DOHH2 (cell line): ENCODE measurements around the gene FUOM.

Source experiments
- H3F3A ChIP-seq: fragments of 200-600 bp; sonication (generic), shearing (Covaris generic); 2 replicates; pipeline ENCODE4 v1.6.0; 2016; ENCODE audit warnings: antibody characterized with exemption, mild to moderate bottlenecking; ENCODE audit not compliant: control insufficient read depth, insufficient read depth
- H3K27ac ChIP-seq: fragments of 200-600 bp; sonication (generic); 2 replicates; pipeline ENCODE4 v1.5.1; 2014; ENCODE audit warnings: low read depth, mild to moderate bottlenecking, low read length, moderate library complexity
- H3K27me3 ChIP-seq: fragments of 200-600 bp; sonication (generic); 2 replicates; pipeline ENCODE4 v1.6.1; 2014; ENCODE audit warnings: mild to moderate bottlenecking, low read length, mixed read lengths; ENCODE audit not compliant: control insufficient read depth
- H3K36me3 ChIP-seq: fragments of 200-600 bp; sonication (generic); 2 replicates; pipeline ENCODE4 v1.6.1; 2014; ENCODE audit warnings: mild to moderate bottlenecking, low read length, moderate library complexity, mixed read lengths; ENCODE audit not compliant: control insufficient read depth
- H3K4me1 ChIP-seq: fragments of 200-600 bp; sonication (generic); 2 replicates; pipeline ENCODE4 v1.6.1; 2014; ENCODE audit warnings: mild to moderate bottlenecking, low read length, mixed read lengths; ENCODE audit not compliant: control insufficient read depth
- H3K4me2 ChIP-seq: fragments of 200-600 bp; sonication (generic); 2 replicates; pipeline ENCODE4 v1.6.0; 2014; ENCODE audit warnings: mild to moderate bottlenecking, low read length, moderate library complexity
- H3K4me3 ChIP-seq: fragments of 200-600 bp; sonication (generic); 2 replicates; pipeline ENCODE4 v1.5.1; 2014; ENCODE audit warnings: mild to moderate bottlenecking, low read length, mixed read lengths
- H3K79me2 ChIP-seq: fragments of 200-600 bp; sonication (generic); 2 replicates; pipeline ENCODE4 v1.6.1; 2014; ENCODE audit warnings: mild to moderate bottlenecking, low read length, mixed read lengths; ENCODE audit not compliant: control insufficient read depth
- H3K9me2 ChIP-seq: fragments of 200-600 bp; sonication (generic); replicated peaks from 2 replicates; pipeline ENCODE4 v1.6.1; 2014; ENCODE audit warnings: mild to moderate bottlenecking, low read length, mixed read lengths; ENCODE audit not compliant: control insufficient read depth
- H3K9me3 ChIP-seq: fragments of 200-600 bp; sonication (generic); 2 replicates; pipeline ENCODE4 v1.6.1; 2014; ENCODE audit warnings: antibody characterized with exemption, low read length, mixed read lengths; ENCODE audit not compliant: control insufficient read depth, insufficient read depth
- H4K20me1 ChIP-seq: fragments of 200-600 bp; sonication (generic); 2 replicates; pipeline ENCODE4 v1.6.0; 2014; ENCODE audit warnings: low read depth, mild to moderate bottlenecking, antibody characterized with exemption, low read length, moderate library complexity; ENCODE audit not compliant: control insufficient read depth, insufficient read depth
- CTCF ChIP-seq: fragments of 200-600 bp; sonication (generic); IDR thresholded peaks from one replicate; pipeline ENCODE4 v1.5.1; 2014; ENCODE audit warnings: antibody characterized with exemption, mild to moderate bottlenecking, low read depth, low read length; ENCODE audit not compliant: poor library complexity, severe bottlenecking
- EZH2phosphoT487 ChIP-seq: fragments of 200-600 bp; sonication (generic); IDR thresholded peaks from 2 replicates; pipeline ENCODE4 v1.6.1; 2017; ENCODE audit warnings: borderline replicate concordance, mild to moderate bottlenecking, antibody characterized with exemption, low read length, moderate library complexity, mixed read lengths

FUOM gene

GRCh38 chr10:133354672-133355240 is 3.1 kb downstream of the FUOM start:
- Histone ChIP-seq H3K4me3 (no peak overlapping the region), H4K20me1 (no peaks in the 10 kb centered on the region), H3K4me1 (peaks cover 8% of the 10 kb centered on the region; the same call in 1 of the 2 replicates), H3K4me2 (no peak overlapping the region), H3K9me3 (no peaks in the 10 kb centered on the region), H3K9me2 (no peaks in the 10 kb centered on the region), H3K27me3 (no peaks in the 10 kb centered on the region), H3K36me3 (no peaks in the 10 kb centered on the region), H3K79me2 (no peaks in the 10 kb centered on the region), H3F3A (no peaks in the 10 kb centered on the region), H3K27ac (no peak overlapping the region)
- TF ChIP-seq EZH2phosphoT487 (no peak), CTCF (no peak)

GRCh38 chr10:133353988-133354605 is 3.7 kb downstream of the FUOM start:
- Histone ChIP-seq H3K79me2 (no peaks in the 10 kb centered on the region), H3K4me3 (no peak overlapping the region), H3K4me2 (no peak overlapping the region), H3K36me3 (no peaks in the 10 kb centered on the region), H3K4me1 (peaks cover 8% of the 10 kb centered on the region; the same call in 1 of the 2 replicates), H3F3A (no peaks in the 10 kb centered on the region), H3K9me2 (no peaks in the 10 kb centered on the region), H3K9me3 (no peaks in the 10 kb centered on the region), H3K27ac (no peak overlapping the region), H3K27me3 (no peaks in the 10 kb centered on the region), H4K20me1 (no peaks in the 10 kb centered on the region)
- no peak for TF ChIP-seq EZH2phosphoT487

GRCh38 chr10:133353202-133353959 is 4.4 kb downstream of the FUOM start:
- H3K79me2 ChIP-seq, result no peaks in the 10 kb centered on the region
- peaks cover 8% of the 10 kb centered on the region; the same call in 1 of the 2 replicates for H3K4me1 ChIP-seq
- H3K4me2 ChIP-seq, result no peak overlapping the region
- H3K9me2 ChIP-seq, result no peaks in the 10 kb centered on the region
- no peaks in the 10 kb centered on the region for H3K36me3 ChIP-seq
- TF ChIP-seq CTCF, result no peak
- TF ChIP-seq EZH2phosphoT487, result no peak
- no peak overlapping the region for H3K27ac ChIP-seq
- no peaks in the 10 kb centered on the region for H3K27me3 ChIP-seq
- no peaks in the 10 kb centered on the region for H3K9me3 ChIP-seq
- no peak overlapping the region for H3K4me3 ChIP-seq
- H4K20me1 ChIP-seq, result no peaks in the 10 kb centered on the region
- H3F3A ChIP-seq, result no peaks in the 10 kb centered on the region
